HG03039 (cell line): ENCODE data around the gene ATOSA.

Source experiments
- ATAC-seq: cut with Tn5 transposase; IDR thresholded peaks from one replicate; pipeline ENCODE4 v1.9.1; 2021; ENCODE audit warnings: mild to moderate bottlenecking, moderate library complexity; ENCODE audit not compliant: unreplicated experiment

Gene ATOSA

DNA sequence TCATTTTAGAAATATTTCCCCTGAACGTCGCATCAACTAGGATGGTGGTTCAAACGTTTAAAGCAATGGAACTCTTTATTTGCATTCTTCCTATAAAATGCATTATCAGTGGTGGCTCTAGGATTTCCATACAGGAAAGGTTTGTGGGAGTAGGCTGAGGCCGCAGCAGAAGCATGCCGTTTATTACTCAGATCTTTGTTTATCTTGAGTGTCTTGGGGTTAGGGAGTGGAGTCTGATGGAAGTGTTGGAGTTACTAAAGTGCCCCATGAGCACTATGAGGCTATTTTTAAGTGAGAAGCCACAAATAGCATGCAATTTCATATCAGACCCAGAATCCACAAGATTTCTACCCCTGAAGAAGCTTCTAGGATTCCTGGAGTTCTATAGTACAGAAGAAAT, 26.2 kb downstream of the ATOSA start:
- no peak for ATAC-seq

DNA sequence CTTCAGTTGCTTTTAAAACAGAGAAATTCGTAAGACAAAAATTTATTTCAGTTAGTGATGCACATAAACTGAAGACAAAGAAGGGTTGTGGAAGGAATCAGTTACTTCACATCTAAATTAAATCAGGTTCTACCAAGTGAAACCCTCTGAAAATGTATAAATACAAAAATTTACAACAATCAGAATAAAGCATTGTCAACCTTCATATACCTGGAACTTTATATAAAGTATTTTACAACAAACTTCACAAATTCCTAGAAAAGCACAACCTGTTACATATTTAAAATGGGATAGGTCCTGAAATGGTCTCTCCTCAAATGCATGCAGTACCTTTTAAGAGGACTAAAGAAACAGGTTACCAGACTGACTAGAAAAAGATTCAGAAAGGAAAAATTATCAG, 26.9 kb downstream of the ATOSA start:
- no peak for ATAC-seq

DNA sequence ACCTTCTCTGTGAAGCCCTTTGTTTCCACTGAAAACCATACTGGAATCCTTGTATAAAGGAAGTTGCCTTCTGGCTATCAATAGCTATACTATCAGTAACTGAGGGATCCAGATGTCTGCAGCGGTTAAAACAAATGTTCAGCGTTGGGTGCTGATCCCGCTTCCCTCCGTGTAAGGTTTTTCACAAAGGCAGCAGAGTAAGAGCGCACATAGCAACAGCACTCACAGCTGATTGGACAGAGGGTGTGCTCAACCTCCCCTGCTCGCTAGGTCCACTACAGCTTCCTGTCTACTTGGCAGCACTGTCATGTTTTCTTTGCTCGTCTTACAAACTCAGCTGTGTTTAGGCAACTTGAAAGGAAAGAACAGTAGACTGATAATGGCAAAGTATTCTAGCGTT, 27.3 kb downstream of the ATOSA start:
- peak; percentile 81 for ATAC-seq

DNA sequence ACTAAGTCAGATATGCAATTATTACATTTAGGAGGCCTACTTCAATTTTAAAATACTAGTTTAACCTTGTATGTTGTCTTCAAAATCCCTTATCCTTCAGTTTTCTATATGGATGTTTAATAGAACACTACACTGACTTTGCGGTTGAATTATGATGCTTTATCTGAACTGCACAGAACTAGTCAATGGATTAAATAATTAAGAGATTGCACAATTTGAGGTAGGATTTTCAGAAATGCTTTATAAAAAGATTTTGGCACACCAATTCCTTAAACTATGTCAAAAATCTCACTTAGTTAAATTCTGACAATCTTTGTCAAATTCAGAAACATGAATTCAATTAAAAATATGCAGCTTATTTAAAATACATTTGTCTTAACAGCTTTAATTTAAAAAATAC, 28.1 kb downstream of the ATOSA start:
- ATAC-seq = no peak

DNA sequence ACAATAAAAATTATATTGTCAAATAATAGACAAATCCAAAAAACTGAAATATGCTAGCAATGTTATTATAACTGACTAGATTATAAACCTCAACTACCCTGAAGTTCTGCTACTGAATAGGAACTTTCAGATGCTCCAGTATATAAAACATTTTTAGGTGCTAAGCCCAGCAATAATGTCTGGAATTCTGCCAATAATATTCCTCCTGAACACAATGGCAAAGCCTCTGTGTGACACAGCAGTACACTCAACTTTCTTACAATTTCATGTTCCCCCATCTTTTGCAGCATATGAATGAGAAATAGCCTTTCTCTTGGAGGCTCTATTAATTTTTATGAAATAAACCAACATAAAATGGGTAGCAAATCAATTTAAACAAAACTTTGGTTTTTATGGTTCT, 29.5 kb downstream of the ATOSA start:
- ATAC-seq = no peak

DNA sequence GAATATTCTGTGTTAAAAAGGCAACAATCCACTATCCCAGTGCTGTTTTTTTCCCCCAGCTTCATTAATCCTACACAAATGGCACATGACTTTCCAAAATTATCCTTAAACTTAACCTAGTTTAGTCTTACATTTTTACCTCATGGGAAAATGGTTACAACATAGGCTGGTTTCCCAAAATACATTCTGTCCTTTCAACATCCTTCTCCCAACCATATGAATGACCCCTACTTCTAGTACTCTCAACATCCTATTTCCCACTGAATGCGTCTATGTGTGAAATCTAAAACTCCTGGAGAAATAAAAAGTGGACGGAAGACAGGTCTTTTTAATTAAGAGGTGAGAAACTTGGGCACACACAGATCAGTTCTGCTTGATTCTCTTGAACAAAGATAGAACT, 33.3 kb downstream of the ATOSA start:
- no peak for ATAC-seq

DNA sequence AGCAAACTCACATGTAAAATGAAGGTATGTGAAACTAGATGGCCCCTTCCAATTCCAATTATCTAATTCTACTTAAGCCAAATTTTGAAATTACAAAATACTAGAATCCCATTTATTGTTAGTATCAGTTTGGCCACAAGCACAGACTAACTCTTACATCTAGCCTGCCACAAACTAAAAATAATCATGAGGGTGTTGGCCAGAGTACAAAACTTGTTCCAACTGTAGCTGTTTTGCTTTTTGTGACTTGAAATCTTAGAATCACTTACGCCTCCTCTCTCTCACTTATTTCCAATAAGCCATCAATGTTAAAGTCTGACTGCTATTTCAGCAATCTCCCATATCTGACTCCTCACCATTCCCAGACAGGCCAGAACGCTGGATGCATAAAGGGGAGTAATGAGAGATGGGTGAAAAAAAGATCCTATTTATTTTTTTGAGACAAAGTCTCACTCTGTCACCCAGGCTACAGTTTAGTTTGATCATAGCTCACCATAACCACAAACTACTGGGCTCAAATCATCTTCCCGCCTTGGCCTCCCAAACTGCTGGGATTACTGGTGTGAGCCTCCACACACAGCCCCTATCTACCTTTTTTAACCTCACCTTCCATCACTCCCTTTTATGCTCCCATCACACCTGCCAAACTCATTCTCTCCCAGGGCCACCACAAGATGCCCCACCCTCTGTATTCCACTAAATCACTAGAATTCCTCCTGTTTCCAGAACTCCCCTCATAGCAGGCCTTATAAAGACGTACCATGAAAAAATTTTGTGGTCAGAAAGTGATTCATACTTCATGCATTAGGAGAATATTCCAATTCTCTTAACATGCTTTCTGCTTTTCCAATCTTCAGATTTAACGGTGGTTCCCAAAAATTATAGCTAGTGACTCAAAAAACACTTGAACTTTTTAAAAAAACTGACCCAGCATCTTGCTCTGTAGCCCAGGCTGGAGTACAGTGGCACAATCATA, 36.5 kb downstream of the ATOSA start:
- no peak for ATAC-seq

DNA sequence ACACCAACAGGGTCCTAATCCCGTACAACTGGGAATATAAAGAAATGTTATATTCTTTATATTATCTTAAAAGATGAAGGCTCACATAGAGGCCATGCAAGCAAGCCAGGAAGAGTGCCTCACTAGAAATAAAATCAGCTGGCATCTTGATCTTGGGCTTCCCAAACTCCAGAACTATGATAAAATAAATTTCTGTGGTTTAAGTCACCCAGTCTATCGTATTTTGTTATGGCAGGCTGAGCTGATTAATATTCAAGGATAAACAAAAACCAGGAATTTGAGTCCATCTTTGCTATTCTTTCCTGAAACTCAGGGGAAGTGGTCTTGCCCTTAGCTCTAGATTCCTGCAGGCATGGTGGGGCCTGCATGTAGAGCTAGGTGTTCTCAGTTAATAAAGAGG, 42.7 kb downstream of the ATOSA start:
- no peak for ATAC-seq

DNA sequence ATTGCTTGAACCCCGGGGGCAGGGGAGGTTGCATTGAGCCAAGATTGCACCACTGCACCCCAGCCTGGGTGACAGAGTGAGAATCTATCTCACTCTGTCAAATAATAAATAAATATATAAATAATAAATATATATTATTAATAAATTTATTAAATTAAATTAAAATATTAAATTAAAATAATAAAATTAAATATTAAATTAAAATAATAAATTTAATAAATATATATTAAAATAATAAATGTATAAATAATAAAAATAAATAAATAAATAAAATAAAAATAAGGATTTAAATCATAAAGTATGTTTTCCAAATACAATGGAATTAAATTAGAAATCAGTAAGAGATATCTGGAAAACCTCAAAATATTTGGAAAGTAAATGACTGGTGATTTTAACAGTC, 43.3 kb downstream of the ATOSA start:
- ATAC-seq = no peak
